Ovary (tissue), 9 donors: ENCODE data around the gene MRPL4. TPM values are rescaled to one million over a fixed set of nuclear protein-coding genes. Genes with fewer than 3 reads are reported as not detected.

ENCODE experiments used
- DNase-seq, 5 donors: peaks; one replicate each; pipeline ENCODE4 v3.0.0-alpha.2; 2019 to 2020
- H3K27ac ChIP-seq, 2 donors: fragments of 200-600 bp; one replicate each; pipeline versions ENCODE4 v1.5.1 to v1.8.0; 2019 to 2022
- H3K27me3 ChIP-seq: fragments of 200-600 bp; one replicate; pipeline ENCODE4 v1.8.0; 2022
- H3K36me3 ChIP-seq: fragments of 200-600 bp; sonication (generic); one replicate; pipeline ENCODE4 v1.5.1; 2019
- H3K4me1 ChIP-seq: one replicate; pipeline ENCODE4 v1.8.1; 2013; ENCODE audit warnings: mild to moderate bottlenecking, moderate library complexity; ENCODE audit not compliant: insufficient read depth
- H3K4me3 ChIP-seq: fragments of 200-600 bp; sonication (generic); one replicate; pipeline ENCODE4 v1.5.1; 2017
- H3K9me3 ChIP-seq, 2 donors: fragments of 200-600 bp in 1 of 2; sonication (generic) in 1 of 2; one replicate each; pipeline versions ENCODE4 v1.5.1 to v1.8.1; 2013 to 2019; ENCODE audit warnings: mild to moderate bottlenecking in 1 of 2, moderate library complexity in 1 of 2
- CTCF ChIP-seq, 3 donors: fragments of 450-650 bp in 2 of 3; fragments of 200-600 bp in 1 of 3; IDR thresholded peaks; one replicate each; pipeline versions ENCODE4 v1.5.1 to v1.8.0; 2016 to 2022; ENCODE audit warnings: antibody characterized with exemption in 3 of 3, mild to moderate bottlenecking in 1 of 3
- EP300 ChIP-seq: sonication (generic); formaldehyde crosslinking; IDR thresholded peaks from one replicate; pipeline ENCODE4 v1.6.1; 2017; ENCODE audit warnings: antibody characterized with exemption
- POLR2A ChIP-seq: fragments of 450-650 bp; IDR thresholded peaks from one replicate; pipeline ENCODE4 v1.6.1; 2017; ENCODE audit warnings: antibody characterized with exemption, mild to moderate bottlenecking, moderate library complexity
- WGBS, 3 donors: extraction: QIAGEN DNeasy Blood & Tissue Kit in 1 of 3; methylation state at CpG; one replicate each; pipeline versions ENCODE4 v1.1.5 to v1.1.7; 2013 to 2017; 5-methylcytosine and 5-hydroxymethylcytosine counted together
- intact Hi-C, 4 donors: fragments of 100-400 bp; cut with DNase I; formaldehyde crosslinking; loops; one replicate each; pipeline versions ENCODE4 v1.11.0 to v1.15.1; 2022 to 2023
- polyA plus RNA-seq, 2 donors: library from polyadenylated mRNA; stranded (reverse); fragments of 200-250 nt in 1 of 2; fragments of 350-450 nt in 1 of 2; fragmentation: Illumina TruSeq in 1 of 2; extraction: RNeasy Lipid Tissue Mini Kit (QIAGEN cat#74804) in 1 of 2; gene quantifications; one replicate each; pipeline ENCODE4 v1.2.3, GENCODE V29; 2013 to 2014
- total RNA-seq, 7 donors: library from RNA; depleted of rRNA in 2 of 7; stranded (reverse); fragments of >200 nt in 2 of 7; fragmentation: NEBNext Ultra II Directional in 3 of 7; extraction: Animal tissue kit (Norgen Biotek cat#: 25700) in 3 of 7; gene quantifications; one replicate each; pipeline versions ENCODE4 v1.1.0 to v1.2.4, GENCODE V29; 2016 to 2023
- donor health status: DM: no; HTN: no; CAD: no; lungs with moderate emphysema.
- donor health status: DM: no; HTN: no; CAD: no.
- donor health status: Bipolar disorder and iron deficiency.
- donor health status: DM: yes; HTN: yes; CAD: no.
- donor health status: DM: no; HTN: no; CAD: no.
- donor health status: DM: yes; HTN: yes; CAD: no.

MRPL4 gene
- total and polyA plus RNA-seq, 9 donors = 4.7 to 73.3 (median 58.9) TPM

DNA sequence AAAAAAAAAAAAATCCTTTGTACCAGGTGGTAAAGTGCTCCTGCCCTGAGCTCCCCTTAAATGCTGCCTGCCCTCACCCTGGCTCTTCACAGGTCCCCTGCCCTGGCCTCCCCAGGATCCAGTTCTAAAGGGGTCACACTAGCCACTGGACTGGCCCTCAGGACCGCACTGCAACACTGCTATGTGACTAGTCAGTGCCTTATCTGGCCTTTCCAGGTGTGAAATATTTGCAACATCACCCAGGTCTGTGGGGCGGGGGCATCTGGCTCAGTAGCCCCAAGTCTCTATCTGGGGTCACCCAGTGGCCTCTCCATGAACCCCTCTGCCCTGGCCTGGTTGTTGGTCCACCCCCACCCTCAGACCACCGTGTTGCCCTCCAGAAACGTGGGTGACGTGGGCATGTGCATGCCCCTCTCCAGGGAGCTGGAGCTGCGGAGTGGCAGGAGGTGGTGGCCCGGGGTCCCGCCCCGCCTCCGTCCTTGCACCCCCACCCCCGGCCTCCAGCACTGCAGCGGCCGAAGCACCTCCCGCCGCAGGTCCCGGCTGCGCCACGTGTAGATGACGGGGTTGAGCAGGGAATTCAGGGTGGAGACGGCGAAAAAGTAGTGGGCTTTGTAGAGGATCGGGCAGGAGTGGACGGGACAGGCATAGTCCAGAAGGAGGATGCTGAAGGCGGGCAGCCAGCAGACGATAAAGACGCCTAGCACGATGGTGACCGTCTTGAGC, 28.4 kb upstream of the MRPL4 start:
- no peaks in the 10 kb centered on the region for H3K9me3 ChIP-seq
- H3K36me3 ChIP-seq = no peaks in the 10 kb centered on the region
- TF ChIP-seq CTCF (IDR thresholded peaks at IDR 0.05) (no peak), EP300 (no peak), POLR2A (no peak)
- peaks cover 10% of the 10 kb centered on the region for H3K4me1 ChIP-seq
- 91 to 95% (median 94%) methylated on average over 28 of the region's 28 CpGs for WGBS, 3 donors
- no peak overlapping the region for H3K27ac ChIP-seq
- H3K4me3 ChIP-seq = no peak overlapping the region
- peak in 2 of 5 donors; percentile 35 to 45 for DNase-seq
- intact Hi-C loops = loop anchor here in 1 of 4 donors (10.0 kb wide), 1 partner anchor 109 kb away; the partner anchor contains the start of genes EIF3G and P2RY11
- H3K27me3 ChIP-seq = no peaks in the 10 kb centered on the region

DNA sequence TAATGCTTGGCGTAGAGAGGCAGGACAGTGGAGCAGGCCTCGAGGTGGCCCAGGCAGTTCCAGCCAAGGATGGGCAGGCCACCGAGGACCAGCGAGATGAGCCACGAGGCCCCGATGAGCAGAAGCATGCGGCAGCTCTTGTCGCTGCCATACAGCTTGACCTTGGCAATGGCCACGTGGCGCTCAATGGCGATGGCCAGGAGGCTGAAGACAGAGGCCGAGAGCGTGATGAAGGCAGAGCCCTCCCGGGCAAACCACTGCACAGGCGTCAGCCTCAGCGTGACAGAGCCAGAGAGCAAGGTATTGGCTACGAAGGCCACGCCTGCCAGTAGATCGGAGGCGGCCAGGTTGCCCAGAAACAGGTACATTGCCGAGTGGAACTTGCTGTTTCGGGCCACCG, 27.7 kb upstream of the MRPL4 start:
- peak overlapping the region in 1 of 2 donors; percentile 72 for H3K27ac ChIP-seq
- no peaks in the 10 kb centered on the region for H3K9me3 ChIP-seq
- 94 to 97% (median 95%) methylated on average over 23 of the region's 23 CpGs for WGBS, 3 donors
- H3K4me1 ChIP-seq = peaks cover 10% of the 10 kb centered on the region
- DNase-seq = peak in 3 of 5 donors; percentile 13 to 50 (median 42)
- TF ChIP-seq POLR2A (no peak), CTCF (IDR thresholded peaks at IDR 0.05) (no peak), EP300 (no peak)
- intact Hi-C loops = loop anchor here in 1 of 4 donors (10.0 kb wide), 1 partner anchor 110 kb away; the partner anchor contains the start of genes EIF3G and P2RY11
- no peak overlapping the region for H3K4me3 ChIP-seq
- no peaks in the 10 kb centered on the region for H3K27me3 ChIP-seq
- no peaks in the 10 kb centered on the region for H3K36me3 ChIP-seq

- no peaks in the 10 kb centered on the region for H3K27me3 ChIP-seq
- peaks cover 10% of the 10 kb centered on the region for H3K4me1 ChIP-seq
- peak in 4 of 5 donors; percentile 55 to 82 (median 62) for DNase-seq
- H3K36me3 ChIP-seq = no peaks in the 10 kb centered on the region
- intact Hi-C loops = loop anchor here in 1 of 4 donors (10.0 kb wide), 1 partner anchor 111 kb away; the partner anchor contains the start of genes EIF3G and P2RY11
- H3K27ac ChIP-seq = peak overlapping the region; percentile 69 to 81
- WGBS, 3 donors = 10 to 26% (median 20%) methylated on average over 6 of the region's 6 CpGs
- H3K9me3 ChIP-seq = no peaks in the 10 kb centered on the region
- no peak overlapping the region for H3K4me3 ChIP-seq
- TF ChIP-seq POLR2A (no peak), EP300 (no peak), CTCF (IDR thresholded peaks at IDR 0.05) (no peak)
Observed at GRCh38 chr19:10226021-10226375, 26.0 kb upstream of the MRPL4 start.

- 7 to 10% (median 10%) methylated on average over 13 of the region's 13 CpGs for WGBS, 3 donors
- Histone ChIP-seq H3K4me3 (peak overlapping the region; percentile 15), H3K9me3 (no peaks in the 10 kb centered on the region), H3K4me1 (peaks cover 10% of the 10 kb centered on the region), H3K27me3 (no peaks in the 10 kb centered on the region), H3K36me3 (no peaks in the 10 kb centered on the region), H3K27ac (peak overlapping the region; percentile 69 to 81)
- DNase-seq = peak; percentile 82 to 93 (median 92)
- intact Hi-C loops = loop anchor here in 1 of 4 donors (10.0 kb wide), 1 partner anchor 112 kb away; the partner anchor contains the start of genes EIF3G and P2RY11
- TF ChIP-seq POLR2A = no peak
- peak; percentile 77 for TF ChIP-seq EP300
Observed at GRCh38 chr19:10226376-10227025, 25.5 kb upstream of the MRPL4 start.
